Panc1 (cell line): ENCODE results near the gene CPNE4. TPM values are rescaled to one million over a fixed set of nuclear protein-coding genes. Genes with fewer than 3 reads are reported as not detected.

Experiments used
- ATAC-seq: fragments of 200-7000 bp; cut with Tn5 transposase; 2 replicates; pipeline ENCODE4 v1.9.1; 2020; ENCODE audit warnings: mild to moderate bottlenecking, moderate library complexity
- BruUV-seq: library from RNA; stranded (reverse); fragments of 400-500 nt; replicated peaks from 2 replicates; lab custom pipeline; 2021; lab: Mats Ljungman, UMichigan
- CTCF ChIA-PET: fragments of 300-600 bp; sonication (Branson Sonifier 250); formaldehyde crosslinking; loops from one replicate; lab custom pipeline; 2022; ENCODE audit warnings: antibody characterized with exemption; lab: Charles Lee
- POLR2A ChIA-PET: fragments of 300-600 bp; sonication (Branson Sonifier 250); formaldehyde crosslinking; loops from one replicate; lab custom pipeline; 2022; ENCODE audit warnings: antibody characterized with exemption; lab: Charles Lee
- DNase-seq: peaks from one replicate; pipeline ENCODE4 v3.0.0-alpha.2; 2010; ENCODE audit warnings: low read depth, low spot score
- H3K27ac ChIP-seq: 2 replicates; pipeline ENCODE4 v1.5.1; 2011; ENCODE audit warnings: mild to moderate bottlenecking, low read length, inconsistent platforms
- H3K27me3 ChIP-seq: fragments of 200-500 bp; sonication (Bioruptor generic); 2 replicates; pipeline ENCODE4 v1.6.0; 2014; ENCODE audit warnings: low read length, inconsistent platforms; ENCODE audit not compliant: control insufficient read depth, insufficient read depth
- H3K36me3 ChIP-seq: fragments of 200-500 bp; sonication (Bioruptor generic); 2 replicates; pipeline ENCODE4 v1.5.1; 2014; ENCODE audit warnings: inconsistent platforms, mild to moderate bottlenecking, low read length, moderate library complexity; ENCODE audit not compliant: control insufficient read depth, insufficient read depth
- H3K4me1 ChIP-seq: 2 replicates; pipeline ENCODE4 v1.5.1; 2011; ENCODE audit warnings: inconsistent platforms, mild to moderate bottlenecking, low read length, moderate library complexity; ENCODE audit not compliant: control insufficient read depth, insufficient read depth
- H3K4me3 ChIP-seq, 2 experiments: 2 replicates each; pipeline ENCODE4 v1.5.1; 2011 to 2012; ENCODE audit warnings: low read depth in 2 of 2, low read length in 2 of 2, mild to moderate bottlenecking in 2 of 2, inconsistent platforms in 1 of 2, moderate library complexity in 1 of 2
- H3K9me3 ChIP-seq: fragments of 200-500 bp; sonication (Bioruptor generic); 2 replicates; pipeline ENCODE4 v1.5.1; 2014; ENCODE audit warnings: low read depth, mild to moderate bottlenecking, inconsistent platforms, low read length, moderate library complexity; ENCODE audit not compliant: control insufficient read depth, insufficient read depth
- CTCF ChIP-seq: fragments of 450-650 bp; IDR thresholded peaks from 2 replicates; pipeline ENCODE4 v1.5.1; 2017; ENCODE audit warnings: mild to moderate bottlenecking
- POLR2AphosphoS5 ChIP-seq: IDR thresholded peaks from 2 replicates; pipeline ENCODE4 v1.6.1; 2012; ENCODE audit warnings: mild to moderate bottlenecking, low read depth, low read length, moderate library complexity
- SIN3A ChIP-seq: IDR thresholded peaks from 2 replicates; pipeline ENCODE4 v1.6.1; 2012; ENCODE audit warnings: low read depth, mild to moderate bottlenecking, low read length, moderate library complexity, borderline replicate concordance; ENCODE audit not compliant: insufficient read depth
- TCF7L2 ChIP-seq: IDR thresholded peaks from 2 replicates; pipeline ENCODE4 v1.6.1; 2011; ENCODE audit warnings: mild to moderate bottlenecking, low read depth, low read length, inconsistent platforms
- in situ Hi-C: cut with HindIII; loops from 2 replicates; pipeline ENCODE4 v1.10.0; 2016; ENCODE audit warnings: low sequenced_read_pairs, low pct_unique_long_range_greater_than_20kb
- intact Hi-C: fragments of 100-400 bp; cut with micrococcal nuclease; formaldehyde crosslinking; loops from one replicate; pipeline ENCODE4 v1.10.0; 2022; ENCODE audit not compliant: unreplicated experiment
- total RNA-seq: library from RNA; stranded (reverse); gene quantifications from one replicate; pipeline ENCODE4 v1.2.1, GENCODE V29; 2021; ENCODE audit not compliant: unreplicated experiment
- TF ChIP-seq, protein P1 (sequence below), 2 experiments: IDR thresholded peaks; 2 replicates each; pipeline ENCODE4 v1.6.1; 2011 to 2012; ENCODE audit warnings: low read depth in 2 of 2, control low read depth in 1 of 2, low read length in 1 of 2, mild to moderate bottlenecking in 1 of 2, moderate library complexity in 1 of 2; ENCODE audit not compliant: insufficient read depth in 1 of 2

CPNE4 gene
- total RNA-seq, 1 experiment from 2014 or later: not detected

GRCh38 chr3:131796111-131796510 is 238.7 kb downstream of the CPNE4 start:
- no peak overlapping the region for H3K27ac ChIP-seq
- in situ Hi-C loops (no loop called here), intact Hi-C loops (loop anchor here (10.0 kb wide), 1 partner anchor 389 kb away; no protein-coding TSS in a partner anchor)
- POLR2A ChIA-PET: interaction anchor here (0.6 kb wide), 1 partner anchor 437 kb away, joined by 3 read pairs; no protein-coding TSS in a partner anchor
- H3K4me3 ChIP-seq: no peak overlapping the region
- H3K4me1 ChIP-seq: no peaks in the 10 kb centered on the region
- DNase-seq: no peak
- no peak for TF ChIP-seq POLR2AphosphoS5
- TF ChIP-seq, protein P1, sequence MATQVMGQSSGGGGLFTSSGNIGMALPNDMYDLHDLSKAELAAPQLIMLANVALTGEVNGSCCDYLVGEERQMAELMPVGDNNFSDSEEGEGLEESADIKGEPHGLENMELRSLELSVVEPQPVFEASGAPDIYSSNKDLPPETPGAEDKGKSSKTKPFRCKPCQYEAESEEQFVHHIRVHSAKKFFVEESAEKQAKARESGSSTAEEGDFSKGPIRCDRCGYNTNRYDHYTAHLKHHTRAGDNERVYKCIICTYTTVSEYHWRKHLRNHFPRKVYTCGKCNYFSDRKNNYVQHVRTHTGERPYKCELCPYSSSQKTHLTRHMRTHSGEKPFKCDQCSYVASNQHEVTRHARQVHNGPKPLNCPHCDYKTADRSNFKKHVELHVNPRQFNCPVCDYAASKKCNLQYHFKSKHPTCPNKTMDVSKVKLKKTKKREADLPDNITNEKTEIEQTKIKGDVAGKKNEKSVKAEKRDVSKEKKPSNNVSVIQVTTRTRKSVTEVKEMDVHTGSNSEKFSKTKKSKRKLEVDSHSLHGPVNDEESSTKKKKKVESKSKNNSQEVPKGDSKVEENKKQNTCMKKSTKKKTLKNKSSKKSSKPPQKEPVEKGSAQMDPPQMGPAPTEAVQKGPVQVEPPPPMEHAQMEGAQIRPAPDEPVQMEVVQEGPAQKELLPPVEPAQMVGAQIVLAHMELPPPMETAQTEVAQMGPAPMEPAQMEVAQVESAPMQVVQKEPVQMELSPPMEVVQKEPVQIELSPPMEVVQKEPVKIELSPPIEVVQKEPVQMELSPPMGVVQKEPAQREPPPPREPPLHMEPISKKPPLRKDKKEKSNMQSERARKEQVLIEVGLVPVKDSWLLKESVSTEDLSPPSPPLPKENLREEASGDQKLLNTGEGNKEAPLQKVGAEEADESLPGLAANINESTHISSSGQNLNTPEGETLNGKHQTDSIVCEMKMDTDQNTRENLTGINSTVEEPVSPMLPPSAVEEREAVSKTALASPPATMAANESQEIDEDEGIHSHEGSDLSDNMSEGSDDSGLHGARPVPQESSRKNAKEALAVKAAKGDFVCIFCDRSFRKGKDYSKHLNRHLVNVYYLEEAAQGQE (IDR thresholded peaks at IDR 0.05; ENCODE audit: insufficient read depth in 1 of 2, low read depth in 2 of 2, low read length in 1 of 2): no peak
- TF ChIP-seq SIN3A: no peak
- no peak for TF ChIP-seq CTCF
- no peak for TF ChIP-seq TCF7L2
- BruUV-seq: no TSS peak
- H3K36me3 ChIP-seq: no peaks in the 10 kb centered on the region
- CTCF ChIA-PET: interaction anchor here (0.7 to 0.8 kb wide), 2 partner anchors 19 to 239 kb away, joined by 3 read pairs; partner anchors contain the start of gene CPNE4
- ATAC-seq: no peak
- 0 out of 2 replicates have a peak, but pooled peaks cover 3% of the 10 kb centered on the region for H3K27me3 ChIP-seq
- no peaks in the 10 kb centered on the region for H3K9me3 ChIP-seq

- TF ChIP-seq TCF7L2 (no peak), CTCF (no peak), SIN3A (no peak)
- TF ChIP-seq, protein P1 (IDR thresholded peaks at IDR 0.05; ENCODE audit: insufficient read depth in 1 of 2, low read depth in 2 of 2, low read length in 1 of 2): no peak
- CTCF ChIA-PET: interaction anchor here (0.6 to 1.6 kb wide), 4 partner anchors 19 to 240 kb away, joined by 3 to 4 read pairs (median 3); partner anchors contain the start of gene CPNE4
- in situ Hi-C loops (no loop called here), intact Hi-C loops (loop anchor here (1.0 to 10.0 kb wide), 2 partner anchors 234 to 389 kb away; no protein-coding TSS in a partner anchor)
- BruUV-seq: no TSS peak
- POLR2A ChIA-PET: no interaction called here
- ATAC-seq (no peak), DNase-seq (no peak)
- no peaks in the 10 kb centered on the region for H3K36me3 ChIP-seq
- no peak overlapping the region for H3K4me3 ChIP-seq
- no peak overlapping the region for H3K27ac ChIP-seq
- H3K27me3 ChIP-seq: 0 out of 2 replicates have a peak, but pooled peaks cover 3% of the 10 kb centered on the region
- H3K4me1 ChIP-seq: no peaks in the 10 kb centered on the region
- no peaks in the 10 kb centered on the region for H3K9me3 ChIP-seq
Observed at GRCh38 chr3:131795390-131796090, 239.3 kb downstream of the CPNE4 start.
